Fibroblast of mammary gland (primary cell): ENCODE results near the gene PSMD1.

ENCODE experiments used
- DNase-seq: peaks from one replicate; pipeline ENCODE4 v3.0.0-alpha.2; 2010; ENCODE audit warnings: low read depth
- H3K4me3 ChIP-seq: 2 replicates; pipeline ENCODE4 v1.5.1; 2011; ENCODE audit warnings: low read depth, mild to moderate bottlenecking, low read length, moderate library complexity; ENCODE audit not compliant: control insufficient read depth
- CTCF ChIP-seq: conservative IDR thresholded peaks from 2 replicates; pipeline ENCODE4 v1.5.1; 2011; ENCODE audit warnings: low read depth, low read length, inconsistent platforms; ENCODE audit not compliant: control insufficient read depth, insufficient read depth

The PSMD1 gene

GRCh38 chr2:231204581-231204980 lies 147.9 kb downstream of the PSMD1 start:
- H3K4me3 ChIP-seq = no peak overlapping the region
- TF ChIP-seq CTCF = no peak
- DNase-seq = no peak

- no peak overlapping the region for H3K4me3 ChIP-seq
- no peak for DNase-seq
- no peak for TF ChIP-seq CTCF
Measured at GRCh38 chr2:231207734-231208133, 151.1 kb downstream of the PSMD1 start.

- TF ChIP-seq CTCF = no peak
- no peak overlapping the region for H3K4me3 ChIP-seq
- no peak for DNase-seq
Measured at GRCh38 chr2:231210782-231211181, 154.1 kb downstream of the PSMD1 start.

GRCh38 chr2:231211486-231211885 lies 154.8 kb downstream of the PSMD1 start:
- no peak for DNase-seq
- no peak overlapping the region for H3K4me3 ChIP-seq
- no peak for TF ChIP-seq CTCF

GRCh38 chr2:231212329-231212845 lies 155.7 kb downstream of the PSMD1 start:
- peak; percentile 28 for DNase-seq
- no peak for TF ChIP-seq CTCF
- no peak overlapping the region for H3K4me3 ChIP-seq

GRCh38 chr2:231213931-231214642 lies 157.4 kb downstream of the PSMD1 start:
- no peak for DNase-seq
- H3K4me3 ChIP-seq = no peak overlapping the region
- no peak for TF ChIP-seq CTCF
